Measurements from ENCODE around the gene KIAA0753. TPM values are rescaled to one million over a fixed set of nuclear protein-coding genes. Genes with fewer than 3 reads are reported as not detected.

Gene KIAA0753
- total RNA-seq, 1 experiment from 2014 or later: 13.0 TPM

DNA sequence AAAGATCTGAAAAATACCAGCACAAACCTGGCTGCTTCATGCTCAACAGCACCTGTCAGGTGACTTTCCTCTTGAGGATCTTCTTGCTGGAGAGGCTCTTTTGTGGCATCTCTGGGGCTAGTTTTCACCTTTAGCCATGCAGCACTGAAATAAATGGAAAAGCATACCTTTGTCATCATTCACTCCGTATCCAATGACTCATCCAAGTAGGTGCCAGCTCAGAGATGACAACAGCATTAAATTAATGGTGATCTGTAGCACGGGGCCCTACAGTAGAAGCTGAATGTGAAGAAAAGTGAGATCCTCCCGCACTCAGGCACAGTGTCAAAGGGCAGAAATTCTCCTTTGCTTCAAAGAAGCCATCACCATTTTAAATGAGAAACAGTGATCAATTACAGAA is 32.2 kb downstream of the KIAA0753 start:
- peaks cover 31% of the 10 kb centered on the region for H3K36me3 ChIP-seq (ENCODE audit: control insufficient read depth, insufficient read depth, low read length)
- no TSS peak for BruUV-seq (replicated peaks)
- CTCF ChIA-PET: no interaction called here

DNA sequence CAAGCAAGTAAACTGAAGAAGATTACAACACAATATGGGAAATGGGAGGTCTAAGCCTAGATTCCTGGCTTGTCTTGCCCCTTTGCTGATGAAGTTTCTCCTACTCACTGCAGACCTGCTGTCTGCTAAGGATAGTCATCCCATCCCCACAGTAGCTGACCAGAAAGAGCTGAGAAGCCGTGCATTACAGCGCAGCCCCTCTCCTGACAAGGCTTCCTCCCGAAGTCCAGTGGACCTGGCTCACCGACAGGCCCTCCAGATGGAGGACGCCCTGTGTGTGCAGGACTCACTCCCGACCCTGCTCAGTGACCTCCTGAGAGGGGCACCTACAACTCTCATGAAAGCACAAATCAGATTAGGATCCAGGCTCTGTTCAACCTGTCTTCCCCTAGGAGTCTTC is 35.4 kb downstream of the KIAA0753 start:
- ATAC-seq: no peak

More for the DNA sequence above, 32.2 kb downstream of the KIAA0753 start:
- POLR2A ChIA-PET: no interaction called here
- no peak for TF ChIP-seq TCF7L2 (IDR thresholded peaks at IDR 0.05; ENCODE audit: low read depth, low read length)
- TF ChIP-seq, protein P1, sequence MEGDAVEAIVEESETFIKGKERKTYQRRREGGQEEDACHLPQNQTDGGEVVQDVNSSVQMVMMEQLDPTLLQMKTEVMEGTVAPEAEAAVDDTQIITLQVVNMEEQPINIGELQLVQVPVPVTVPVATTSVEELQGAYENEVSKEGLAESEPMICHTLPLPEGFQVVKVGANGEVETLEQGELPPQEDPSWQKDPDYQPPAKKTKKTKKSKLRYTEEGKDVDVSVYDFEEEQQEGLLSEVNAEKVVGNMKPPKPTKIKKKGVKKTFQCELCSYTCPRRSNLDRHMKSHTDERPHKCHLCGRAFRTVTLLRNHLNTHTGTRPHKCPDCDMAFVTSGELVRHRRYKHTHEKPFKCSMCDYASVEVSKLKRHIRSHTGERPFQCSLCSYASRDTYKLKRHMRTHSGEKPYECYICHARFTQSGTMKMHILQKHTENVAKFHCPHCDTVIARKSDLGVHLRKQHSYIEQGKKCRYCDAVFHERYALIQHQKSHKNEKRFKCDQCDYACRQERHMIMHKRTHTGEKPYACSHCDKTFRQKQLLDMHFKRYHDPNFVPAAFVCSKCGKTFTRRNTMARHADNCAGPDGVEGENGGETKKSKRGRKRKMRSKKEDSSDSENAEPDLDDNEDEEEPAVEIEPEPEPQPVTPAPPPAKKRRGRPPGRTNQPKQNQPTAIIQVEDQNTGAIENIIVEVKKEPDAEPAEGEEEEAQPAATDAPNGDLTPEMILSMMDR (IDR thresholded peaks at IDR 0.05): no peak
- TF ChIP-seq POLR2AphosphoS5 (IDR thresholded peaks at IDR 0.05; ENCODE audit: low read depth, low read length): no peak
- TF ChIP-seq SIN3A (IDR thresholded peaks at IDR 0.05; ENCODE audit: borderline replicate concordance, insufficient read depth, low read depth, low read length): no peak
- TF ChIP-seq, protein P2, sequence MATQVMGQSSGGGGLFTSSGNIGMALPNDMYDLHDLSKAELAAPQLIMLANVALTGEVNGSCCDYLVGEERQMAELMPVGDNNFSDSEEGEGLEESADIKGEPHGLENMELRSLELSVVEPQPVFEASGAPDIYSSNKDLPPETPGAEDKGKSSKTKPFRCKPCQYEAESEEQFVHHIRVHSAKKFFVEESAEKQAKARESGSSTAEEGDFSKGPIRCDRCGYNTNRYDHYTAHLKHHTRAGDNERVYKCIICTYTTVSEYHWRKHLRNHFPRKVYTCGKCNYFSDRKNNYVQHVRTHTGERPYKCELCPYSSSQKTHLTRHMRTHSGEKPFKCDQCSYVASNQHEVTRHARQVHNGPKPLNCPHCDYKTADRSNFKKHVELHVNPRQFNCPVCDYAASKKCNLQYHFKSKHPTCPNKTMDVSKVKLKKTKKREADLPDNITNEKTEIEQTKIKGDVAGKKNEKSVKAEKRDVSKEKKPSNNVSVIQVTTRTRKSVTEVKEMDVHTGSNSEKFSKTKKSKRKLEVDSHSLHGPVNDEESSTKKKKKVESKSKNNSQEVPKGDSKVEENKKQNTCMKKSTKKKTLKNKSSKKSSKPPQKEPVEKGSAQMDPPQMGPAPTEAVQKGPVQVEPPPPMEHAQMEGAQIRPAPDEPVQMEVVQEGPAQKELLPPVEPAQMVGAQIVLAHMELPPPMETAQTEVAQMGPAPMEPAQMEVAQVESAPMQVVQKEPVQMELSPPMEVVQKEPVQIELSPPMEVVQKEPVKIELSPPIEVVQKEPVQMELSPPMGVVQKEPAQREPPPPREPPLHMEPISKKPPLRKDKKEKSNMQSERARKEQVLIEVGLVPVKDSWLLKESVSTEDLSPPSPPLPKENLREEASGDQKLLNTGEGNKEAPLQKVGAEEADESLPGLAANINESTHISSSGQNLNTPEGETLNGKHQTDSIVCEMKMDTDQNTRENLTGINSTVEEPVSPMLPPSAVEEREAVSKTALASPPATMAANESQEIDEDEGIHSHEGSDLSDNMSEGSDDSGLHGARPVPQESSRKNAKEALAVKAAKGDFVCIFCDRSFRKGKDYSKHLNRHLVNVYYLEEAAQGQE (IDR thresholded peaks at IDR 0.05; ENCODE audit: insufficient read depth in 1 of 2, low read depth in 2 of 2, low read length in 1 of 2): no peak
- Histone ChIP-seq H3K27me3 (ENCODE audit: control insufficient read depth, insufficient read depth, low read length) (no peaks in the 10 kb centered on the region), H3K4me3 (ENCODE audit: low read depth in 2 of 2, low read length in 2 of 2) (no peak overlapping the region), H3K4me1 (ENCODE audit: control insufficient read depth, insufficient read depth, low read length) (no peaks in the 10 kb centered on the region), H3K27ac (ENCODE audit: low read length) (no peak overlapping the region), H3K9me3 (ENCODE audit: control insufficient read depth, insufficient read depth, low read depth, low read length) (no peaks in the 10 kb centered on the region)
- peak; percentile 45 for DNase-seq (ENCODE audit: low read depth, low spot score)
- intact Hi-C loops (cut with micrococcal nuclease; ENCODE audit: unreplicated experiment): no loop called here
- ATAC-seq: no peak
- in situ Hi-C loops (cut with HindIII; ENCODE audit: low pct_unique_long_range_greater_than_20kb, low sequenced_read_pairs): no loop called here

More for the DNA sequence above, 35.4 kb downstream of the KIAA0753 start:
- intact Hi-C loops (cut with micrococcal nuclease; ENCODE audit: unreplicated experiment): no loop called here
- ChIA-PET POLR2A (no interaction called here), CTCF (no interaction called here)
- no TSS peak for BruUV-seq (replicated peaks)
- Histone ChIP-seq H3K4me3 (ENCODE audit: low read depth in 2 of 2, low read length in 2 of 2) (no peak overlapping the region), H3K9me3 (ENCODE audit: control insufficient read depth, insufficient read depth, low read depth, low read length) (no peaks in the 10 kb centered on the region), H3K4me1 (ENCODE audit: control insufficient read depth, insufficient read depth, low read length) (no peaks in the 10 kb centered on the region), H3K27me3 (ENCODE audit: control insufficient read depth, insufficient read depth, low read length) (no peaks in the 10 kb centered on the region), H3K27ac (ENCODE audit: low read length) (no peak overlapping the region), H3K36me3 (ENCODE audit: control insufficient read depth, insufficient read depth, low read length) (peaks cover 28% of the 10 kb centered on the region)
- in situ Hi-C loops (cut with HindIII; ENCODE audit: low pct_unique_long_range_greater_than_20kb, low sequenced_read_pairs): no loop called here
- no peak for TF ChIP-seq POLR2AphosphoS5 (IDR thresholded peaks at IDR 0.05; ENCODE audit: low read depth, low read length)
- TF ChIP-seq, protein P2 (IDR thresholded peaks at IDR 0.05; ENCODE audit: insufficient read depth in 1 of 2, low read depth in 2 of 2, low read length in 1 of 2): no peak
- no peak for TF ChIP-seq TCF7L2 (IDR thresholded peaks at IDR 0.05; ENCODE audit: low read depth, low read length)
- TF ChIP-seq, protein P1 (IDR thresholded peaks at IDR 0.05): no peak
- no peak for TF ChIP-seq SIN3A (IDR thresholded peaks at IDR 0.05; ENCODE audit: borderline replicate concordance, insufficient read depth, low read depth, low read length)
- no peak for DNase-seq (ENCODE audit: low read depth, low spot score)

All from Panc1 (cell line).